ENCODE data around the gene TMOD1. TPM values are rescaled to one million over a fixed set of nuclear protein-coding genes. Genes with fewer than 3 reads are reported as not detected.
"Not testable (repeated sequence)": the region's sequence is repeated elsewhere in the genome, so short reads cannot be mapped to it uniquely, and the experiment has no call there.

TMOD1 gene
- total RNA-seq, 1 donor from 2014 or later, result 186 TPM

DNA sequence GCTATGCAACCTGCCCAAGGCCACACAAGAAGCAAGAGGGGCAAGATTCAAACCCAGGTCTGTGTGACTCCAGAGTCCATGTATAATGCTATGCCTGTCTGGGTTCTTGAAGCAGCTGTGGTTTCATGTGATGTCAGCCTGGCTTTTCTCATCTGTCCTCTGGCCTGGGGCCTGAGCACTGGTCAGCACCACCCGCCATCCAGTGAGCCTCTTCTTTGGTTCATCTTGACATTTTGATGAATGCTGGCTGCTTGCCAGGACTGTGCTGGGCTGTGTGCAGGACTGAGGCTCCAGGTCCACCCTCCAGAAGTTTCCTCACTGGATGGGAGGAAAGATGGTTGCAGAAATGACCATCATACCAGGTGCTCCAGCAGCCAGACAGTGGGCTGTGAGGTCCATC, 70.2 kb downstream of the TMOD1 start:
- H3K27ac ChIP-seq (replicated peaks), result peak overlapping the region; percentile 76

GRCh38 chr9:97572196-97572891, 70.9 kb downstream of the TMOD1 start:
- H3K27ac ChIP-seq (replicated peaks), result peak overlapping the region; percentile 76
- intact Hi-C loops (cut with micrococcal nuclease), result no loop called here
- no peak for DNase-seq
- TF ChIP-seq CTCF (IDR thresholded peaks at IDR 0.05; ENCODE audit: borderline replicate concordance), result no peak
- no peaks in the 10 kb centered on the region for H3K27me3 ChIP-seq (ENCODE audit: low read depth)
- H3K4me1 ChIP-seq, result peaks cover 32% of the 10 kb centered on the region
- H3K9me3 ChIP-seq (replicated peaks), result no peaks in the 10 kb centered on the region
- peaks cover 48% of the 10 kb centered on the region for H3K36me3 ChIP-seq
- no peak overlapping the region for H3K4me3 ChIP-seq

More for the DNA sequence above, 70.2 kb downstream of the TMOD1 start:
- intact Hi-C loops (cut with micrococcal nuclease), result no loop called here
- Histone ChIP-seq H3K4me1 (peaks cover 32% of the 10 kb centered on the region), H3K9me3 (replicated peaks) (no peaks in the 10 kb centered on the region), H3K4me3 (no peak overlapping the region), H3K36me3 (peaks cover 48% of the 10 kb centered on the region), H3K27me3 (ENCODE audit: low read depth) (no peaks in the 10 kb centered on the region)
- no peak for TF ChIP-seq CTCF (IDR thresholded peaks at IDR 0.05; ENCODE audit: borderline replicate concordance)
- no peak for DNase-seq

- peaks cover 48% of the 10 kb centered on the region for H3K36me3 ChIP-seq
- no peak overlapping the region for H3K4me3 ChIP-seq
- H3K4me1 ChIP-seq, result peaks cover 32% of the 10 kb centered on the region
- no peak for TF ChIP-seq CTCF (IDR thresholded peaks at IDR 0.05; ENCODE audit: borderline replicate concordance)
- H3K27ac ChIP-seq (replicated peaks), result peak overlapping the region; percentile 76
- DNase-seq, result no peak
- H3K9me3 ChIP-seq (replicated peaks), result no peaks in the 10 kb centered on the region
- intact Hi-C loops (cut with micrococcal nuclease), result no loop called here
- H3K27me3 ChIP-seq (ENCODE audit: low read depth), result no peaks in the 10 kb centered on the region
These were observed 71.5 kb downstream of the TMOD1 start for GRCh38 chr9:97572892-97573365.

GRCh38 chr9:97573482-97574073, 72.1 kb downstream of the TMOD1 start:
- no peak for DNase-seq
- Histone ChIP-seq H3K27ac (replicated peaks) (peak overlapping the region; percentile 76), H3K4me3 (no peak overlapping the region), H3K9me3 (replicated peaks) (no peaks in the 10 kb centered on the region), H3K27me3 (ENCODE audit: low read depth) (no peaks in the 10 kb centered on the region), H3K36me3 (peaks cover 45% of the 10 kb centered on the region), H3K4me1 (peaks cover 35% of the 10 kb centered on the region)
- intact Hi-C loops (cut with micrococcal nuclease), result no loop called here
- no peak for TF ChIP-seq CTCF (IDR thresholded peaks at IDR 0.05; ENCODE audit: borderline replicate concordance)

DNA sequence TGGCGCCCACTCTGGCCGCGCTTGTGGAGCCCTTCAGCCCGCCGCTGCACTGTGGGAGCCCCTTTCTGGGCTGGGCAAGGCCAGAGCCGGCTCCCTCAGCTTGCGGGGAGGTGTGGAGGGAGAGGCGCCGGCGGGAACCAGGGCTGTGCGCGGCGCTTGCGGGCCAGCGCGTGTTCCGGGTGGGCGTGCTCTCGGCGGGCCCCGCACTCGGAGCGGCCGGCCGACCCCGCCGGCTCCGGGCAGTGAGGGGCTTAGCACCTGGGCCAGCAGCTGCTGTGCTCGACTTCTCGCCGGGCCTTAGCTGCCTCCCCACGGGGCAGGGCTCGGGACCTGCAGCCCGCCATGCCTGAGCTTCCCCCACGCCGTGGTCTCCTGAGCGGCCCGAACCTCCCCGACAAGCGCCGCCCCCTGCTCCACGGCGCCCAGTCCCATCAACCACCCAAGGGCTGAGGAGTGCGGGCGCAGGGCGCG, 72.7 kb downstream of the TMOD1 start:
- H3K9me3 ChIP-seq (replicated peaks); H3K27ac ChIP-seq (replicated peaks); H3K4me3 ChIP-seq; H3K27me3 ChIP-seq (ENCODE audit: low read depth); intact Hi-C loops (cut with micrococcal nuclease); DNase-seq: not testable (repeated sequence)
- H3K4me1 ChIP-seq, result peaks cover 40% of the 10 kb centered on the region
- H3K36me3 ChIP-seq, result peaks cover 40% of the 10 kb centered on the region

DNA sequence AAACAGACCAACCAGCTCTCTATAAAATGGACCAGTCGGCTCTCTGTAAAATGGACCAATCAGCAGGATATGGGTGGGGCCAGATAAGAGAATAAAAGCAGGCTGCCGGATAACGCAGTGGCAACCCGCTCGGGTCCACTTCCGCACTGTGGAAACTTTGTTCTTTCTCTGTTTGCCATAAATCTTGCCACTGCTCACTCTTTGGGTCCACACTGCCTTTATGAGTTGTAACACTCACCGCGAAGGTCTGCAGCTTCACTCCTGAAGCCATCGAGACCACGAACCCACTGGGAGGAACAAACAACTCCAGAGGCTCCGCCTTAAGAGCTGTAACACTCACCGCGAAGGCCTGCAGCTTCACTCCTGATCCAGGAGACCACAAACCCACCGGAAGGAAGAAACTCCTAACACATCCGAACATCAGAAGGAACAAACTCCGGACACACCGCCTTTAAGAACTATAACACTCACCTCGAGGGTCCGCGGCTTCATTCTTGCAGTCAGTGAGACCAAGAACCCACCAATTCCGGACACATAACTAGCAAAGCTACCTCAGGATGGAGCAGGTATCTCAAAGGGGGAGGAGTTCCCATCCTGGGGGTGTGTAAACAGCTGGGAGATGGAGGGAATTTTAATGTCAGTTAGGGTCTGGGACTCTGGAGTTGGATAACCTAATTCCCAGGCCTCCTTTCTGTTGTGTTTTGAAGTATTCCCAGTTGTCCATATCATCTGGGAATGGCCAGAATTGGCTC, 73.6 kb downstream of the TMOD1 start:
- H3K27ac ChIP-seq (replicated peaks); DNase-seq; H3K9me3 ChIP-seq (replicated peaks); H3K27me3 ChIP-seq (ENCODE audit: low read depth); intact Hi-C loops (cut with micrococcal nuclease): not testable (repeated sequence)
- peak overlapping the region; percentile 23 for H3K4me3 ChIP-seq
- H3K4me1 ChIP-seq, result peaks cover 46% of the 10 kb centered on the region
- H3K36me3 ChIP-seq, result peaks cover 30% of the 10 kb centered on the region
